GM23338 (cell line): ENCODE measurements around the gene GHRHR. TPM values are rescaled to one million over a fixed set of nuclear protein-coding genes. Genes with fewer than 3 reads are reported as not detected.

Experiments
- ATAC-seq: fragments of 200-7000 bp; cut with Tn5 transposase; 3 replicates; pipeline ENCODE4 v1.9.1; 2020
- DNase-seq: peaks from one replicate; pipeline ENCODE4 v3.0.0-alpha.2; 2015; ENCODE audit warnings: low spot score
- H2AFZ ChIP-seq: fragments of 200-600 bp; sonication (generic); 2 replicates; pipeline ENCODE4 v1.8.0; 2016; ENCODE audit warnings: antibody characterized with exemption, mild to moderate bottlenecking, moderate library complexity
- H3F3A ChIP-seq: fragments of 200-600 bp; sonication (generic); replicated peaks from 2 replicates; pipeline ENCODE4 v1.8.0; 2017; ENCODE audit warnings: antibody characterized with exemption, mixed run types, low read depth
- H3K27ac ChIP-seq: fragments of 200-600 bp; sonication (generic); 2 replicates; pipeline ENCODE4 v1.6.1; 2016; ENCODE audit warnings: low read depth
- H3K27me3 ChIP-seq: fragments of 200-600 bp; sonication (generic); 2 replicates; pipeline ENCODE4 v1.8.0; 2016; ENCODE audit warnings: mild to moderate bottlenecking, mixed run types, moderate library complexity; ENCODE audit not compliant: insufficient read depth
- H3K36me3 ChIP-seq: fragments of 200-600 bp; sonication (generic); 2 replicates; pipeline ENCODE4 v1.8.0; 2016; ENCODE audit warnings: mild to moderate bottlenecking; ENCODE audit not compliant: insufficient read depth
- H3K4me1 ChIP-seq: fragments of 200-600 bp; sonication (generic); 2 replicates; pipeline ENCODE4 v1.8.0; 2016; ENCODE audit warnings: mild to moderate bottlenecking, moderate library complexity; ENCODE audit not compliant: insufficient read depth
- H3K4me2 ChIP-seq: fragments of 200-600 bp; sonication (generic); 2 replicates; pipeline ENCODE4 v1.7.1; 2017; ENCODE audit warnings: mixed run types
- H3K4me3 ChIP-seq: fragments of 200-600 bp; sonication (generic); 2 replicates; pipeline ENCODE4 v1.6.1; 2016; ENCODE audit warnings: mixed run types
- H3K79me2 ChIP-seq: fragments of 200-600 bp; sonication (generic); replicated peaks from 2 replicates; pipeline ENCODE4 v1.8.0; 2017; ENCODE audit warnings: mild to moderate bottlenecking; ENCODE audit not compliant: insufficient read depth
- H3K9me2 ChIP-seq: fragments of 200-600 bp; sonication (generic); 2 replicates; pipeline ENCODE4 v1.8.0; 2017; ENCODE audit not compliant: insufficient read depth
- H4K20me1 ChIP-seq: fragments of 200-600 bp; sonication (generic); replicated peaks from 2 replicates; pipeline ENCODE4 v1.8.0; 2017; ENCODE audit warnings: mild to moderate bottlenecking; ENCODE audit not compliant: insufficient read depth
- H3K27ac Mint-ChIP-seq: 2 replicates; pipeline ENCODE4 v1.8.0; 2020; ENCODE audit warnings: inconsistent platforms, mild to moderate bottlenecking, moderate library complexity, mixed read lengths
- H3K27me3 Mint-ChIP-seq: 3 replicates; pipeline ENCODE4 v1.8.0; 2022; ENCODE audit warnings: low read depth, mild to moderate bottlenecking, moderate library complexity, mixed read lengths, inconsistent platforms; ENCODE audit not compliant: insufficient read depth, poor library complexity
- H3K36me3 Mint-ChIP-seq: 3 replicates; pipeline ENCODE4 v1.8.0; 2021; ENCODE audit warnings: low read depth, mild to moderate bottlenecking, inconsistent platforms, moderate library complexity, mixed read lengths
- H3K4me1 Mint-ChIP-seq: 3 replicates; pipeline ENCODE4 v1.8.0; 2020; ENCODE audit warnings: mild to moderate bottlenecking, inconsistent platforms, mixed read lengths
- H3K4me3 Mint-ChIP-seq: 3 replicates; pipeline ENCODE4 v1.8.0; 2021; ENCODE audit warnings: moderate library complexity, mild to moderate bottlenecking, inconsistent platforms, mixed read lengths
- H3K9me3 Mint-ChIP-seq: 3 replicates; pipeline ENCODE4 v1.8.0; 2020; ENCODE audit warnings: moderate library complexity, mild to moderate bottlenecking, inconsistent platforms, mixed read lengths
- CREB1 ChIP-seq: fragments of 250-450 bp; sonication (Bioruptor Pico); IDR thresholded peaks from 2 replicates; pipeline ENCODE4 v1.5.0; 2020; ENCODE audit warnings: low read depth, mild to moderate bottlenecking, moderate library complexity
- CTCF ChIP-seq, 2 experiments: fragments of 200-600 bp in 1 of 2; sonication (generic) in 1 of 2; conservative IDR thresholded peaks; 2 replicates each; pipeline versions ENCODE4 v1.5.1 to v1.6.1; 2016 to 2017; ENCODE audit warnings: antibody characterized with exemption in 2 of 2, low read depth in 2 of 2, mild to moderate bottlenecking in 2 of 2, moderate library complexity in 1 of 2
- ETS1 ChIP-seq: IDR thresholded peaks from 2 replicates; pipeline ENCODE4 v1.6.1; 2016; ENCODE audit warnings: antibody characterized with exemption
- EZH2 ChIP-seq: fragments of 200-600 bp; sonication (generic); IDR thresholded peaks from one replicate; pipeline ENCODE4 v1.8.0; 2017; ENCODE audit warnings: antibody characterized with exemption, mild to moderate bottlenecking, low read depth; ENCODE audit not compliant: unreplicated experiment
- EZH2phosphoT487 ChIP-seq: fragments of 200-600 bp; sonication (generic); IDR thresholded peaks from one replicate; pipeline ENCODE4 v1.8.1; 2018; ENCODE audit warnings: antibody characterized with exemption; ENCODE audit not compliant: unreplicated experiment
- JUNB ChIP-seq: IDR thresholded peaks from one replicate; pipeline ENCODE4 v1.6.1; 2016; ENCODE audit warnings: antibody characterized with exemption; ENCODE audit not compliant: unreplicated experiment
- NANOG ChIP-seq: IDR thresholded peaks from 2 replicates; pipeline ENCODE4 v1.6.1; 2016; ENCODE audit warnings: antibody characterized with exemption, borderline replicate concordance
- POLR2AphosphoS5 ChIP-seq: IDR thresholded peaks from 2 replicates; pipeline ENCODE4 v1.6.1; 2016; ENCODE audit warnings: antibody characterized with exemption, low read depth
- STAT1 ChIP-seq: IDR thresholded peaks from one replicate; pipeline ENCODE4 v1.6.1; 2016; ENCODE audit warnings: antibody characterized with exemption; ENCODE audit not compliant: unreplicated experiment
- ZNF114 ChIP-seq: fragments of 250-450 bp; sonication (Bioruptor Pico); IDR thresholded peaks from 2 replicates; pipeline ENCODE4 v1.5.0; 2020; ENCODE audit warnings: mild to moderate bottlenecking, moderate library complexity
- ZNF462 ChIP-seq: fragments of 250-450 bp; sonication (Bioruptor Pico); IDR thresholded peaks from 2 replicates; pipeline ENCODE4 v1.5.0; 2020; ENCODE audit warnings: mild to moderate bottlenecking, moderate library complexity
- polyA plus RNA-seq: library from polyadenylated mRNA; unstranded; fragments of >200 nt; fragmentation: Nextera tagmentation; extraction: Ambion mirVana; gene quantifications from 2 replicates; pipeline ENCODE4 v1.2.1, GENCODE V29; 2016
- total RNA-seq: library from RNA; depleted of rRNA; stranded (reverse); fragments of >200 nt; shearing (Covaris generic); gene quantifications from 2 replicates; pipeline ENCODE4 v1.2.3, GENCODE V29; 2014
- TF ChIP-seq, protein P1 (sequence below): IDR thresholded peaks from one replicate; pipeline ENCODE4 v1.6.1; 2018; ENCODE audit warnings: antibody characterized with exemption; ENCODE audit not compliant: unreplicated experiment

Gene GHRHR
- total and polyA plus RNA-seq, 2 experiments from 2014 or later, result 2.2 TPM; not detected in 1

DNA sequence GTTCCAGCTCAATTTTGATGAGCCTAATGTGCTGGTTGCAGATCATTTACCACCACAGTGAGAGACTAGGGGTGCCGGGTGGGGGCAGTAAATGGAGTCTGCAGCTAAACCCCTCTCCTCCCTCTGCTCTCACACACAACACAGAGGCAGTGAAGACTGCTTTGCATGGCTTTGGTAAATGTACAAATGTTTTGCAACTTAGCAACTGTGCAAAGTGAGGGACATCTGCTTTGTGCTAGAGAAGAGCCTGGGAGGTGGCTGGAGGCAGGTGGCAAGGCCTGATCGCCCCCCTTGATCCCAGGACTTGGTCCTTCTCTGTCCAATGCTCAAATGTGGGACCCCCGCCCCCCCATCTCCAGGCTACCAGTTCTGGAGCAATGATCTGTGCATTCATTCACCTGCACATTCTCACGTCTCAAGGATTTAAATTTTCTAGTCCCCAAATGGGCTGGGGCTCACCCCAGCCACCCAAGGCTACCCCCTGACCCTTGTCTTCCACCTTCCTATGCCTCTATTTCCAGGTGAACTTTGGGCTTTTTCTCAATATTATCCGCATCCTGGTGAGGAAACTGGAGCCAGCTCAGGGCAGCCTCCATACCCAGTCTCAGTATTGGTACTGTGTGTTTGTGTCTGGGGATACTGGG is 11.6 kb downstream of the GHRHR start (continued):
- TF ChIP-seq ZNF462 (CRISPR knock-in tag) (no peak), JUNB (no peak), EZH2phosphoT487 (no peak), CREB1 (no peak), CTCF (conservative IDR thresholded peaks at IDR 0.05; ENCODE audit: low read depth in 2 of 2) (no peak), POLR2AphosphoS5 (no peak)

DNA sequence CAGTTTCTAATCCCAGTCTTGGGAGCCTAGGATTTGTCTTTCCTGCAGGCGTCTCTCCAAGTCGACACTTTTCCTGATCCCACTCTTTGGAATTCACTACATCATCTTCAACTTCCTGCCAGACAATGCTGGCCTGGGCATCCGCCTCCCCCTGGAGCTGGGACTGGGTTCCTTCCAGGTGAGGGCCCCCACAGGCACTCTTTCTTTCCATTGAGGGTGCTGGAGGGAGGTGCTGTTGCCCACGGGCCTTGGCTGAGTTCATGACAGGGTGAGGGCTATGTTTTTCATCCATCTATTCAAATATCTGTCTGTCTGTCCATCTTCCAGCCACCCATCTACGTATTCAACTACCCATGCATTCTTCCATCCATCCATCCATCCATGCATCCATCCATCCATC is 12.6 kb downstream of the GHRHR start:
- no peak for DNase-seq
- H3K27me3 Mint-ChIP-seq, result peaks cover 9% of the 10 kb centered on the region
- no peaks in the 10 kb centered on the region for H3K27me3 ChIP-seq
- no peak for TF ChIP-seq STAT1
- no peak for TF ChIP-seq POLR2AphosphoS5
- TF ChIP-seq EZH2phosphoT487, result no peak
- TF ChIP-seq NANOG, result no peak
- TF ChIP-seq, protein P1, sequence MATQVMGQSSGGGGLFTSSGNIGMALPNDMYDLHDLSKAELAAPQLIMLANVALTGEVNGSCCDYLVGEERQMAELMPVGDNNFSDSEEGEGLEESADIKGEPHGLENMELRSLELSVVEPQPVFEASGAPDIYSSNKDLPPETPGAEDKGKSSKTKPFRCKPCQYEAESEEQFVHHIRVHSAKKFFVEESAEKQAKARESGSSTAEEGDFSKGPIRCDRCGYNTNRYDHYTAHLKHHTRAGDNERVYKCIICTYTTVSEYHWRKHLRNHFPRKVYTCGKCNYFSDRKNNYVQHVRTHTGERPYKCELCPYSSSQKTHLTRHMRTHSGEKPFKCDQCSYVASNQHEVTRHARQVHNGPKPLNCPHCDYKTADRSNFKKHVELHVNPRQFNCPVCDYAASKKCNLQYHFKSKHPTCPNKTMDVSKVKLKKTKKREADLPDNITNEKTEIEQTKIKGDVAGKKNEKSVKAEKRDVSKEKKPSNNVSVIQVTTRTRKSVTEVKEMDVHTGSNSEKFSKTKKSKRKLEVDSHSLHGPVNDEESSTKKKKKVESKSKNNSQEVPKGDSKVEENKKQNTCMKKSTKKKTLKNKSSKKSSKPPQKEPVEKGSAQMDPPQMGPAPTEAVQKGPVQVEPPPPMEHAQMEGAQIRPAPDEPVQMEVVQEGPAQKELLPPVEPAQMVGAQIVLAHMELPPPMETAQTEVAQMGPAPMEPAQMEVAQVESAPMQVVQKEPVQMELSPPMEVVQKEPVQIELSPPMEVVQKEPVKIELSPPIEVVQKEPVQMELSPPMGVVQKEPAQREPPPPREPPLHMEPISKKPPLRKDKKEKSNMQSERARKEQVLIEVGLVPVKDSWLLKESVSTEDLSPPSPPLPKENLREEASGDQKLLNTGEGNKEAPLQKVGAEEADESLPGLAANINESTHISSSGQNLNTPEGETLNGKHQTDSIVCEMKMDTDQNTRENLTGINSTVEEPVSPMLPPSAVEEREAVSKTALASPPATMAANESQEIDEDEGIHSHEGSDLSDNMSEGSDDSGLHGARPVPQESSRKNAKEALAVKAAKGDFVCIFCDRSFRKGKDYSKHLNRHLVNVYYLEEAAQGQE, result no peak
- TF ChIP-seq EZH2, result no peak
- TF ChIP-seq ZNF114 (CRISPR knock-in tag), result no peak
- TF ChIP-seq CREB1, result no peak
- TF ChIP-seq JUNB, result no peak
- TF ChIP-seq ETS1, result no peak

More for the DNA sequence above, 12.6 kb downstream of the GHRHR start:
- no peaks in the 10 kb centered on the region for H3F3A ChIP-seq
- H3K27ac ChIP-seq, result no peak overlapping the region
- H3K4me1 Mint-ChIP-seq, result peaks cover 9% of the 10 kb centered on the region
- no peaks in the 10 kb centered on the region for H4K20me1 ChIP-seq
- no peak overlapping the region for H2AFZ ChIP-seq
- H3K4me3 ChIP-seq, result no peak overlapping the region
- no peak overlapping the region for H3K4me2 ChIP-seq
- H3K4me1 ChIP-seq, result no peaks in the 10 kb centered on the region
- no peaks in the 10 kb centered on the region for H3K79me2 ChIP-seq
- no peak for ATAC-seq
- H3K4me3 Mint-ChIP-seq, result no peak overlapping the region
- no peaks in the 10 kb centered on the region for H3K36me3 Mint-ChIP-seq
- no peaks in the 10 kb centered on the region for H3K36me3 ChIP-seq
- H3K9me3 Mint-ChIP-seq, result no peaks in the 10 kb centered on the region
- no peak overlapping the region for H3K27ac Mint-ChIP-seq
- H3K9me2 ChIP-seq, result no peaks in the 10 kb centered on the region
